ENCODE results near the gene DCLRE1A. TPM values are rescaled to one million over a fixed set of nuclear protein-coding genes. Genes with fewer than 3 reads are reported as not detected.

The DCLRE1A gene
- total and polyA plus RNA-seq, 10 of the 15 experiments (the other 5 are each of a cell fraction or from before 2014, with no cell fraction given) = 4.8 to 29.8 (median 14.0) TPM

- TF ChIP-seq E4F1 (IDR thresholded peaks at IDR 0.05; ENCODE audit: borderline replicate concordance, partially characterized antibody) = no peak
- peak; percentile 17; the same call in 1 of the 2 replicates for TF ChIP-seq EED (IDR thresholded peaks at IDR 0.05; ENCODE audit: low read depth)
- peak; percentile 97 for TF ChIP-seq MEF2B (IDR thresholded peaks at IDR 0.05; ENCODE audit: partially characterized antibody, poor library complexity, severe bottlenecking)
- 0 out of 2 replicates have a peak, but pooled peaks have one; percentile 10 for TF ChIP-seq NFIC (IDR thresholded peaks at IDR 0.05; ENCODE audit: low read depth, low read length)
- peak; percentile 64; the same call in 1 of the 2 replicates for TF ChIP-seq FOXM1 (IDR thresholded peaks at IDR 0.05; ENCODE audit: low read depth, low read length)
- peak; percentile 80 for TF ChIP-seq ZNF687 (IDR thresholded peaks at IDR 0.05)
- no peak for TF ChIP-seq SKIL (IDR thresholded peaks at IDR 0.05; ENCODE audit: low read depth, poor library complexity, severe bottlenecking)
- TF ChIP-seq ESRRA (IDR thresholded peaks at IDR 0.05; ENCODE audit: low read length) = peak; percentile 61; the same call in 1 of the 2 replicates
- TF ChIP-seq SMAD1 (IDR thresholded peaks at IDR 0.05; ENCODE audit: low read depth, partially characterized antibody) = peak; percentile 46
- no peak for TF ChIP-seq SP1 (IDR thresholded peaks at IDR 0.05; ENCODE audit: low read depth, low read length)
- TF ChIP-seq SREBF2 (IDR thresholded peaks at IDR 0.05; ENCODE audit: low read length) = 0 out of 2 replicates have a peak, but pooled peaks have one; percentile 7
- TF ChIP-seq ZBTB40 (IDR thresholded peaks at IDR 0.05; ENCODE audit: borderline replicate concordance) = no peak
- 0 out of 2 replicates have a peak, but pooled peaks have one; percentile 29 for TF ChIP-seq MAX (IDR thresholded peaks at IDR 0.05; ENCODE audit: low read depth, low read length)
- TF ChIP-seq GATAD2B (conservative IDR thresholded peaks at IDR 0.05; ENCODE audit: low read depth) = peak; percentile 92
- peak; percentile 27; the same call in 1 of the 2 replicates for TF ChIP-seq ATF7 (IDR thresholded peaks at IDR 0.05; ENCODE audit: low read depth)
Observed at GRCh38 chr10:113854761-113855588, 1.1 kb upstream of the DCLRE1A start (continued).

Measured in GM12878 (cell line).